HepG2 (cell line): Measurements from ENCODE around the gene MAN1C1. TPM values are rescaled to one million over a fixed set of nuclear protein-coding genes. Genes with fewer than 3 reads are reported as not detected.

Experiments
- ATM ChIP-seq: fragments of 450-650 bp; IDR thresholded peaks from 2 replicates; pipeline ENCODE4 v1.7.1; 2017; ENCODE audit warnings: mild to moderate bottlenecking, borderline replicate concordance
- DNMT3B ChIP-seq: conservative IDR thresholded peaks from 2 replicates; pipeline ENCODE4 v1.6.1; 2016; ENCODE audit warnings: missing biosample characterization, control low read depth
- MAFF ChIP-seq: IDR thresholded peaks from 2 replicates; pipeline ENCODE4 v1.6.1; 2011; ENCODE audit warnings: low read depth, low read length, improper control_type of control experiment
- POLR2G ChIP-seq: fragments of 200-400 bp; formaldehyde crosslinking; IDR thresholded peaks from 2 replicates; pipeline ENCODE4 v1.6.1; 2018; ENCODE audit warnings: mild to moderate bottlenecking, low read depth, low read length, moderate library complexity
- SMARCE1 ChIP-seq: fragments of 450-650 bp; IDR thresholded peaks from 2 replicates; pipeline ENCODE4 v1.6.1; 2017; ENCODE audit warnings: borderline replicate concordance
- polyA plus RNA-seq, 8 experiments: library from polyadenylated mRNA; depleted of rRNA in 3 of 8; stranded (reverse) in 7 of 8; unstranded in 1 of 8; fragments of >200 nt; fragmentation: Illumina TruSeq in 4 of 8; extraction: Trizol in 4 of 8; gene quantifications; 2 replicates each; pipeline versions ENCODE4 v1.2.1 to v1.2.3, GENCODE V29; 2011 to 2016; ENCODE audit warnings: low read depth in 4 of 8, missing spikeins in 1 of 8, mixed read lengths in 1 of 8; ENCODE audit not compliant: insufficient read depth in 1 of 8
- total RNA-seq, 5 experiments: library from RNA; depleted of rRNA; stranded (reverse); fragments of >200 nt; fragmentation: Illumina TruSeq; extraction: Trizol; gene quantifications; 2 replicates each; pipeline ENCODE4 v1.2.3, GENCODE V29; 2016; ENCODE audit warnings: low read depth in 1 of 5
- TF ChIP-seq, protein P1 (sequence below): sonication (generic); formaldehyde crosslinking; IDR thresholded peaks from 2 replicates; pipeline ENCODE4 v1.4.0; 2020; ENCODE audit warnings: mild to moderate bottlenecking, missing genetic modification reagents
- TF ChIP-seq, protein P2 (sequence below), 2 experiments: sonication (generic) in 1 of 2; formaldehyde crosslinking in 1 of 2; IDR thresholded peaks; 2 replicates each; pipeline versions ENCODE4 v1.4.0 to v1.6.1; 2018 to 2020; ENCODE audit warnings: missing genetic modification reagents in 2 of 2, borderline replicate concordance in 1 of 2, low read depth in 1 of 2, mild to moderate bottlenecking in 1 of 2, missing biosample characterization in 1 of 2
- TF ChIP-seq, protein P3 (sequence below): sonication (generic); formaldehyde crosslinking; IDR thresholded peaks from 2 replicates; pipeline ENCODE4 v1.8.0; 2022; ENCODE audit warnings: missing genetic modification reagents, mild to moderate bottlenecking, inconsistent platforms, borderline replicate concordance

Gene MAN1C1
- total and polyA plus RNA-seq, 2 of the 13 experiments (the other 11 are each of a cell fraction or from before 2014, with no cell fraction given) = 0.18 to 0.49 TPM

DNA sequence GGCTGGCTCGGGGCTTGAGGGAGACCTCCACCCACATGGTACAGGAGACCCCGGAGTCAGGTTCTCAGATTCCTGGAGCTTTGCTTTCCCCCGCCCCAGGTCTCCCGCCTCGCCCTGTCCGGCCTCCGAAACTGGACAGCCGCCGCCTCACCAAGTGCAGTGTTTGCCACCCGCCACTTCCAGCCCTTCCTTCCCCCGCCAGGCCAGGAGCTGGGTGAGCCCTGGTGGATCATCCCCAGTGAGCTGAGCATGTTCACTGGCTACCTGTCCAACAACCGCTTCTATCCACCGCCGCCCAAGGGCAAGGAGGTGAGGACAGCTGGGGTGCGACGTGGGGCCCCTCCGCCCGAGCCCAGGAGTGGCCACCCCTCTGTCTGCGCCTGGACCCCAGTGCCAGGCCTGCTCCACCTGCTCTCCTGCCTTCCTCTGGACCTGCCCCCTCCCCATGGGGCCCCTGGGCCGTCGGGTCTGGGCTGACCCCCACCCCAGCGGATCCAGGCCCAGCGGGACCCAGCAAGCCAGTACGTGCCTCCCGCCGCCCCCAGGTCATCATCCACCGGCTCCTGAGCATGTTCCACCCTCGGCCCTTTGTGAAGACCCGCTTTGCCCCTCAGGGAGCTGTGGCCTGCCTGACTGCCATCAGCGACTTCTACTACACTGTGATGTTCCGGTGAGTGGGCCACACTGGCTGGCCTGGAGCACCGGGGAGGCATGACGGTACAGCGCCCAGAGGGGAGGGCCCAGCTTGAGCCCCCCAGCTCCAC is 192.1 kb downstream of the MAN1C1 start (continued):
- TF ChIP-seq, protein P1, sequence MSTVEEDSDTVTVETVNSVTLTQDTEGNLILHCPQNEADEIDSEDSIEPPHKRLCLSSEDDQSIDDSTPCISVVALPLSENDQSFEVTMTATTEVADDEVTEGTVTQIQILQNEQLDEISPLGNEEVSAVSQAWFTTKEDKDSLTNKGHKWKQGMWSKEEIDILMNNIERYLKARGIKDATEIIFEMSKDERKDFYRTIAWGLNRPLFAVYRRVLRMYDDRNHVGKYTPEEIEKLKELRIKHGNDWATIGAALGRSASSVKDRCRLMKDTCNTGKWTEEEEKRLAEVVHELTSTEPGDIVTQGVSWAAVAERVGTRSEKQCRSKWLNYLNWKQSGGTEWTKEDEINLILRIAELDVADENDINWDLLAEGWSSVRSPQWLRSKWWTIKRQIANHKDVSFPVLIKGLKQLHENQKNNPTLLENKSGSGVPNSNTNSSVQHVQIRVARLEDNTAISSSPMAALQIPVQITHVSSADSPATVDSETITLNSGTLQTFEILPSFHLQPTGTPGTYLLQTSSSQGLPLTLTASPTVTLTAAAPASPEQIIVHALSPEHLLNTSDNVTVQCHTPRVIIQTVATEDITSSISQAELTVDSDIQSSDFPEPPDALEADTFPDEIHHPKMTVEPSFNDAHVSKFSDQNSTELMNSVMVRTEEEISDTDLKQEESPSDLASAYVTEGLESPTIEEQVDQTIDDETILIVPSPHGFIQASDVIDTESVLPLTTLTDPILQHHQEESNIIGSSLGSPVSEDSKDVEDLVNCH (CRISPR knock-in tag) = no peak
- TF ChIP-seq ATM (no peak), MAFF (no peak), DNMT3B (no peak), POLR2G (no peak), SMARCE1 (no peak)
- TF ChIP-seq, protein P2, sequence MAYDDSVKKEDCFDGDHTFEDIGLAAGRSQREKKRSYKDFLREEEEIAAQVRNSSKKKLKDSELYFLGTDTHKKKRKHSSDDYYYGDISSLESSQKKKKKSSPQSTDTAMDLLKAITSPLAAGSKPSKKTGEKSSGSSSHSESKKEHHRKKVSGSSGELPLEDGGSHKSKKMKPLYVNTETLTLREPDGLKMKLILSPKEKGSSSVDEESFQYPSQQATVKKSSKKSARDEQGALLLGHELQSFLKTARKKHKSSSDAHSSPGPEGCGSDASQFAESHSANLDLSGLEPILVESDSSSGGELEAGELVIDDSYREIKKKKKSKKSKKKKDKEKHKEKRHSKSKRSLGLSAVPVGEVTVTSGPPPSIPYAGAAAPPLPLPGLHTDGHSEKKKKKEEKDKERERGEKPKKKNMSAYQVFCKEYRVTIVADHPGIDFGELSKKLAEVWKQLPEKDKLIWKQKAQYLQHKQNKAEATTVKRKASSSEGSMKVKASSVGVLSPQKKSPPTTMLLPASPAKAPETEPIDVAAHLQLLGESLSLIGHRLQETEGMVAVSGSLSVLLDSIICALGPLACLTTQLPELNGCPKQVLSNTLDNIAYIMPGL (CRISPR knock-in tag; IDR thresholded peaks at IDR 0.05; ENCODE audit: borderline replicate concordance in 1 of 2, low read depth in 1 of 2) = no peak
- TF ChIP-seq, protein P3, sequence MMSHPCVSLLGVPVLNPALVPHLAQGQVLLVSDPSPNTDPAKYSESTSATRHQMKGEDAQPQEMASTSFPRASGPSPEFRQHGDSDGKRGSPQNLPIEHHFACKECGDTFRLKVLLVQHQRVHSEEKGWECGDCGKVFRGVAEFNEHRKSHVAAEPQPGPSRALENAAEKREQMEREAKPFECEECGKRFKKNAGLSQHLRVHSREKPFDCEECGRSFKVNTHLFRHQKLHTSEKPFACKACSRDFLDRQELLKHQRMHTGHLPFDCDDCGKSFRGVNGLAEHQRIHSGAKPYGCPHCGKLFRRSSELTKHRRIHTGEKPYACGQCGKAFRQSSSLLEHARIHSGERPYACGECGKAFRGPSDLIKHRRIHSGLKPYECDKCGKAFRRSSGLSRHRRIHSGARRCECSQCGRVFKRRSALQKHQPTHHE (CRISPR knock-in tag) = no peak
